ENCODE measurements around the gene AQP5. TPM values are rescaled to one million over a fixed set of nuclear protein-coding genes. Genes with fewer than 3 reads are reported as not detected.

The AQP5 gene
- total and polyA plus RNA-seq, 2 of the 8 experiments (the other 6 are each of a cell fraction or from before 2014, with no cell fraction given), result 2.5 to 3.2 TPM

DNA sequence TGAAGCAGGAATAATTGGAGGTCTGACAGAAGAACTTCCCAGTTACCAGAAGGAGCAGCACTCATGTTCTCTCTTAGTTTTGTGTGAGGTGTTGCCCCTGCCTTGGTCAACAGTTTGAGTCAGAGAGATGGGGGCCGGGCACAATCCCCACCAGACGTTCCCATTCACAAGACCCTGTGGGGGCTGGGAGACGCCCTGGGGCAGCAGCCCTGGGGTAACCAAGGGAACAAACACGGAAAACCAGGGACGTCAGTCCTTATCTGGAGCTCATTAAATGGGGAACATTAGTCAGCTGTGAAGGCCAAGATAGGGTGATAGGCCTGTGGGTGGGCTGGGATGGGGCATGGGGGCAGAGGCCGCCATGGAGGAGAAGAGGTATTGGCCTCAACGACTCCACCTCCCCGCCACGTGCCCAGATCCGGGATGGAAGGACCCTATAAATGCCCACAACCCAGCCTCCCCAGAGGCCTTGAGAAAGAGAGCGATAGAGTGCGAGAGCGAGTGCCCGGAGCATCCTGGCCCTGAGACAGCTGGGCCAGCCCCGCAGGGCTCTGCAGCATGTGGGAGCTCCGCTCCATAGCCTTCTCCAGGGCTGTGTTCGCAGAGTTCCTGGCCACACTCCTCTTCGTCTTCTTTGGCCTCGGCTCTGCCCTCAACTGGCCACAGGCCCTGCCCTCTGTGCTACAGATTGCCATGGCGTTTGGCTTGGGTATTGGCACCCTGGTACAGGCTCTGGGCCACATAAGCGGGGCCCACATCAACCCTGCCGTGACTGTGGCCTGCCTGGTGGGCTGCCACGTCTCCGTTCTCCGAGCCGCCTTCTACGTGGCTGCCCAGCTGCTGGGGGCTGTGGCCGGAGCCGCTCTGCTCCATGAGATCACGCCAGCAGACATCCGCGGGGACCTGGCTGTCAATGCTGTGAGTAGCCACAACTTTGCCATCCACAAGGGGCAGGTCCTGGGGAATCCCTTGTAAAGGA lies 11.1 kb upstream of the AQP5 start, which contains the start of gene AQP2:
Gene AQP2 (plus strand): TSS at position 465 of the 979 bp plus-strand sequence. CDS start 94 bp downstream, at position 559.
- Histone ChIP-seq H3K18ac (ENCODE audit: extremely low read depth, low read length) (no peak within 1 kb of the TSS), H3K4me2 (ENCODE audit: insufficient read depth in 1 of 2, low read depth in 2 of 2, low read length in 2 of 2) (no peak within 1 kb of the TSS), H4K91ac (replicated peaks; ENCODE audit: insufficient read length, low read length) (peak within 1 kb of the TSS; percentile 52), H3K23me2 (ENCODE audit: low read depth, low read length) (no peaks in the 10 kb centered on the region; the same call in 1 of the 2 replicates), H3K9me3 (ENCODE audit: insufficient read depth in 2 of 2, low read depth in 1 of 2, low read length in 1 of 2) (no peaks in the 10 kb centered on the region), H3K14ac (ENCODE audit: insufficient read length) (no peak within 1 kb of the TSS), H2BK12ac (ENCODE audit: low read depth, low read length) (no peak within 1 kb of the TSS), H3K56ac (replicated peaks; ENCODE audit: insufficient read length, low read depth, low read length) (no peak within 1 kb of the TSS), H2AFZ (ENCODE audit: low read length) (no peak within 1 kb of the TSS), H2BK15ac (ENCODE audit: low read length) (0 out of 2 replicates have a peak within 1 kb of the TSS, but pooled peaks have one; percentile 25), H3K79me2 (ENCODE audit: control insufficient read depth in 1 of 2, insufficient read depth in 2 of 2, low read length in 2 of 2) (no peaks in the 10 kb centered on the region), H2BK20ac (ENCODE audit: low read length) (0 out of 2 replicates have a peak within 1 kb of the TSS, but pooled peaks have one; percentile 7), H2AK5ac (ENCODE audit: low read depth, low read length) (no peak within 1 kb of the TSS), H4K20me1 (replicated peaks in 1 of 2; ENCODE audit: control insufficient read depth in 1 of 2, insufficient read depth in 2 of 2, low read length in 2 of 2) (no peaks in the 10 kb centered on the region), H3K9ac (replicated peaks in 1 of 4; ENCODE audit: extremely low read depth in 1 of 4, low read depth in 3 of 4, low read length in 3 of 4) (no peak within 1 kb of the TSS), H3K79me1 (ENCODE audit: low read depth, low read length) (no peaks in the 10 kb centered on the region), H3K4me3 (ENCODE audit: extremely low read depth in 1 of 4, insufficient read depth in 2 of 4, low read depth in 3 of 4, low read length in 4 of 4) (no peak within 1 kb of the TSS), H3K4me1 (replicated peaks in 1 of 4; ENCODE audit: control insufficient read depth in 3 of 4, insufficient read depth in 4 of 4, low read length in 3 of 4) (peaks cover 1 to 7% (median 4%) of the 10 kb centered on the region in 4 experiments; a peak in 6 of 7 replicates), H3K36me3 (ENCODE audit: control insufficient read depth in 2 of 4, insufficient read depth in 4 of 4, low read length in 3 of 4) (no peaks in the 10 kb centered on the region), H4K5ac (ENCODE audit: insufficient read length, low read depth, low read length) (no peak within 1 kb of the TSS), H3K27ac (ENCODE audit: low read depth, low read length) (no peak within 1 kb of the TSS), H2BK5ac (ENCODE audit: low read depth, low read length) (no peak within 1 kb of the TSS), H4K8ac (ENCODE audit: extremely low read depth, insufficient read depth, low read length) (no peak within 1 kb of the TSS), H3K27me3 (replicated peaks in 1 of 4; ENCODE audit: control insufficient read depth in 3 of 4, extremely low read depth in 1 of 4, insufficient read depth in 3 of 4, low read length in 3 of 4) (peaks cover 0 to 13% (median 8%) of the 10 kb centered on the region in 4 experiments; a peak in 6 of 7 replicates), H3K23ac (ENCODE audit: insufficient read length) (no peak within 1 kb of the TSS), H2BK120ac (replicated peaks; ENCODE audit: low read depth, low read length) (no peak within 1 kb of the TSS), H3K4ac (replicated peaks; ENCODE audit: insufficient read length, low read depth, low read length) (no peak within 1 kb of the TSS)
- ChIA-PET CTCF (ENCODE audit: partially characterized antibody) (interaction anchor here (1.1 to 7.6 kb wide), 6 partner anchors 9 to 174 kb away, joined by 3 to 104 read pairs (median 6); no protein-coding TSS in a partner anchor), POLR2A (ENCODE audit: partially characterized antibody) (interaction anchor here (1.7 kb wide), 1 partner anchor 16 kb away, joined by 8 read pairs; no protein-coding TSS in a partner anchor)
- FAIRE-seq (no peak), DNase-seq (ENCODE audit: low read depth in 1 of 2, low spot score in 2 of 2) (no peak)
- WGBS, 2 experiments (ENCODE audit: extremely low coverage in 1 of 2, insufficient coverage in 1 of 2, insufficient read length in 1 of 2, insufficient replicate concordance in 2 of 2, low coverage in 1 of 2, low lambda C conversion rate in 2 of 2, missing lambda C conversion rate in 1 of 2), result 87% methylated on average over 25 of the region's 32 CpGs; no CpG with 5 or more reads in 1 of the 2 experiments
- TF ChIP-seq SIRT6 (IDR thresholded peaks at IDR 0.05; ENCODE audit: low read length) (no peak), NANOG (IDR thresholded peaks at IDR 0.05; ENCODE audit: insufficient read depth, low read depth, low read length, poor library complexity, severe bottlenecking) (no peak), SP2 (IDR thresholded peaks at IDR 0.05; ENCODE audit: low read length) (no peak), KDM5A (IDR thresholded peaks at IDR 0.05; ENCODE audit: low read length) (no peak), TEAD4 (IDR thresholded peaks at IDR 0.05; ENCODE audit: low read depth, low read length) (no peak), GTF2F1 (IDR thresholded peaks at IDR 0.05; ENCODE audit: borderline replicate concordance, low read depth, low read length) (no peak), JUN (IDR thresholded peaks at IDR 0.05; ENCODE audit: low read depth, low read length) (no peak)
- TF ChIP-seq, protein P1, sequence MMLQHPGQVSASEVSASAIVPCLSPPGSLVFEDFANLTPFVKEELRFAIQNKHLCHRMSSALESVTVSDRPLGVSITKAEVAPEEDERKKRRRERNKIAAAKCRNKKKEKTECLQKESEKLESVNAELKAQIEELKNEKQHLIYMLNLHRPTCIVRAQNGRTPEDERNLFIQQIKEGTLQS (IDR thresholded peaks at IDR 0.05; ENCODE audit: insufficient read depth, low read depth, low read length), result no peak
- TF ChIP-seq, protein P2, sequence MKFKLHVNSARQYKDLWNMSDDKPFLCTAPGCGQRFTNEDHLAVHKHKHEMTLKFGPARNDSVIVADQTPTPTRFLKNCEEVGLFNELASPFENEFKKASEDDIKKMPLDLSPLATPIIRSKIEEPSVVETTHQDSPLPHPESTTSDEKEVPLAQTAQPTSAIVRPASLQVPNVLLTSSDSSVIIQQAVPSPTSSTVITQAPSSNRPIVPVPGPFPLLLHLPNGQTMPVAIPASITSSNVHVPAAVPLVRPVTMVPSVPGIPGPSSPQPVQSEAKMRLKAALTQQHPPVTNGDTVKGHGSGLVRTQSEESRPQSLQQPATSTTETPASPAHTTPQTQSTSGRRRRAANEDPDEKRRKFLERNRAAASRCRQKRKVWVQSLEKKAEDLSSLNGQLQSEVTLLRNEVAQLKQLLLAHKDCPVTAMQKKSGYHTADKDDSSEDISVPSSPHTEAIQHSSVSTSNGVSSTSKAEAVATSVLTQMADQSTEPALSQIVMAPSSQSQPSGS (IDR thresholded peaks at IDR 0.05; ENCODE audit: low read length), result no peak

All from H1 (cell line).